A549 (cell line): ENCODE measurements around the gene DNAJB13. TPM values are rescaled to one million over a fixed set of nuclear protein-coding genes. Genes with fewer than 3 reads are reported as not detected.
A peak's percentile ranks its signal among the peaks of the same experiment; 100 is the strongest.

Source experiments
- ATAC-seq, 2 experiments: fragments of 200-7000 bp in 1 of 2; fragments of >200 bp in 1 of 2; cut with Nextera tagmentation in 1 of 2; cut with Tn5 transposase in 1 of 2; 3 replicates each; pipeline versions ENCODE4 v1.8.0 to v1.9.1; 2018 to 2020; ENCODE audit warnings: mild to moderate bottlenecking in 1 of 2, moderate library complexity in 1 of 2
- CTCF ChIA-PET: fragments of 300-600 bp; sonication (Branson Sonifier 250); formaldehyde crosslinking; extraction: SDS; loops from one replicate; lab custom pipeline; 2021; ENCODE audit warnings: antibody characterized with exemption, inconsistent platforms; lab: Yijun Ruan, JAX
- POLR2A ChIA-PET: fragments of 350-600 bp; formaldehyde crosslinking; extraction: SDS; loops from one replicate; lab custom pipeline; 2021; ENCODE audit warnings: antibody characterized with exemption, inconsistent platforms; lab: Yijun Ruan, JAX
- DNase-seq, 2 experiments: peaks; one replicate each; pipeline versions ENCODE4 v3.0.0 to v3.0.0-alpha.2; 2011 to 2016; ENCODE audit warnings: low read depth in 1 of 2, low spot score in 1 of 2
- FAIRE-seq: peaks from 2 replicates; lab custom pipeline; 2011; peaks lifted over from hg19 to GRCh38; lab: Jason Lieb, UNC
- H3K27ac ChIP-seq, 2 experiments: fragments of >200 bp; sonication (Bioruptor Twin); formaldehyde crosslinking; 3 replicates each; pipeline ENCODE4 v1.5.1; 2016 to 2017
- H3K4me1 ChIP-seq: fragments of >200 bp; sonication (Bioruptor Twin); formaldehyde crosslinking; 3 replicates; pipeline ENCODE4 v1.6.1; 2016
- H3K4me2 ChIP-seq: fragments of >200 bp; sonication (Bioruptor Twin); formaldehyde crosslinking; 3 replicates; pipeline ENCODE4 v1.6.1; 2016
- H3K4me3 ChIP-seq: fragments of >200 bp; sonication (Bioruptor Twin); formaldehyde crosslinking; 3 replicates; pipeline ENCODE4 v1.5.1; 2016
- H3K9me3 ChIP-seq: fragments of >200 bp; sonication (Bioruptor Twin); formaldehyde crosslinking; 3 replicates; pipeline ENCODE4 v1.6.1; 2016
- CHD4 ChIP-seq: fragments of 200-600 bp; sonication (generic); IDR thresholded peaks from 2 replicates; pipeline ENCODE4 v1.6.1; 2016; ENCODE audit warnings: antibody characterized with exemption, mild to moderate bottlenecking, borderline replicate concordance
- E2F6 ChIP-seq: IDR thresholded peaks from 2 replicates; pipeline ENCODE4 v1.6.1; 2012; ENCODE audit warnings: low read depth, borderline replicate concordance
- FOSB ChIP-seq: fragments of 250-450 bp; sonication (Bioruptor Pico); IDR thresholded peaks from 2 replicates; pipeline ENCODE4 v1.5.0; 2020; ENCODE audit warnings: mild to moderate bottlenecking, moderate library complexity
- FOSL2 ChIP-seq, 2 experiments: fragments of 450-650 bp in 1 of 2; fragments of >200 bp in 1 of 2; sonication (Bioruptor Twin) in 1 of 2; formaldehyde crosslinking; IDR thresholded peaks; 2 replicates each; pipeline versions ENCODE4 v1.5.0 to v1.6.1; 2016 to 2020; ENCODE audit warnings: mild to moderate bottlenecking in 1 of 2, moderate library complexity in 1 of 2
- GATA3 ChIP-seq: IDR thresholded peaks from 2 replicates; pipeline ENCODE4 v1.6.1; 2012; ENCODE audit warnings: borderline replicate concordance
- HDAC2 ChIP-seq: fragments of 200-600 bp; sonication (generic); IDR thresholded peaks from 2 replicates; pipeline ENCODE4 v1.6.1; 2016
- HMGXB4 ChIP-seq: fragments of 250-450 bp; sonication (Bioruptor Pico); IDR thresholded peaks from 2 replicates; pipeline ENCODE4 v1.5.0; 2021; ENCODE audit warnings: mild to moderate bottlenecking, moderate library complexity, borderline replicate concordance
- HOXB13 ChIP-seq: fragments of 250-450 bp; sonication (Bioruptor Pico); IDR thresholded peaks from 2 replicates; pipeline ENCODE4 v1.5.0; 2020; ENCODE audit warnings: low read depth, mild to moderate bottlenecking, moderate library complexity
- HOXB5 ChIP-seq: fragments of 250-450 bp; sonication (Bioruptor Pico); IDR thresholded peaks from 2 replicates; pipeline ENCODE4 v1.5.0; 2020; ENCODE audit warnings: mild to moderate bottlenecking, moderate library complexity
- KDM5A ChIP-seq: fragments of 200-600 bp; sonication (generic); IDR thresholded peaks from 2 replicates; pipeline ENCODE4 v1.6.1; 2016; ENCODE audit warnings: antibody characterized with exemption, mild to moderate bottlenecking
- NFE2L2 ChIP-seq: fragments of 150-350 bp; conservative IDR thresholded peaks from 2 replicates; pipeline ENCODE4 v1.6.1; 2014; ENCODE audit warnings: low read length
- NR3C1 ChIP-seq: fragments of >200 bp; sonication (Bioruptor Twin); formaldehyde crosslinking; IDR thresholded peaks from 3 replicates; pipeline ENCODE4 v1.6.1; 2017
- PHF8 ChIP-seq: fragments of 200-600 bp; sonication (generic); IDR thresholded peaks from 2 replicates; pipeline ENCODE4 v1.6.1; 2016; ENCODE audit warnings: low read depth, mild to moderate bottlenecking, antibody characterized with exemption, moderate library complexity, borderline replicate concordance
- RAD21 ChIP-seq, 2 experiments: fragments of >200 bp in 1 of 2; sonication (Bioruptor Twin) in 1 of 2; formaldehyde crosslinking in 1 of 2; IDR thresholded peaks in 1 of 2; conservative IDR thresholded peaks in 1 of 2; 2 replicates in 1 of 2; 3 replicates in 1 of 2; pipeline ENCODE4 v1.6.1; 2012 to 2018; ENCODE audit warnings: inconsistent platforms in 1 of 2
- SMC3 ChIP-seq: fragments of >200 bp; sonication (Bioruptor Twin); formaldehyde crosslinking; IDR thresholded peaks from 3 replicates; pipeline ENCODE4 v1.6.1; 2018; ENCODE audit warnings: inconsistent platforms
- TFCP2L1 ChIP-seq: fragments of 250-450 bp; sonication (Bioruptor Pico); IDR thresholded peaks from 2 replicates; pipeline ENCODE4 v1.5.0; 2021; ENCODE audit warnings: mild to moderate bottlenecking
- whole genome bisulfite sequencing: methylation state at CpG from one replicate; pipeline ENCODE4 v1.1.6; 2017; ENCODE audit errors: missing lambda C conversion rate; 5-methylcytosine and 5-hydroxymethylcytosine counted together
- polyA plus RNA-seq, 4 experiments: library from polyadenylated mRNA; depleted of rRNA in 3 of 4; stranded (reverse); fragments of >200 nt; fragmentation: RNase III in 1 of 4; extraction: RNeasy Plus Mini Kit Qiagen cat#74134 plus additional on column Dnase treatment in 1 of 4; gene quantifications; 2 replicates in 3 of 4; 3 replicates in 1 of 4; pipeline ENCODE4 v1.2.3, GENCODE V29; 2011 to 2017
- TF ChIP-seq, protein P1 (sequence below): fragments of >200 bp; sonication (Bioruptor Twin); formaldehyde crosslinking; IDR thresholded peaks from 3 replicates; pipeline ENCODE4 v1.6.1; 2016
- TF ChIP-seq, protein P2 (sequence below): fragments of >200 bp; sonication (Bioruptor Twin); formaldehyde crosslinking; IDR thresholded peaks from 2 replicates; pipeline ENCODE4 v1.6.1; 2016
- TF ChIP-seq, protein P3 (sequence below): IDR thresholded peaks from 2 replicates; pipeline ENCODE4 v1.6.1; 2012

DNAJB13 gene
- polyA plus RNA-seq, 2 of the 4 experiments (the other 2 are of a cell fraction), result 0.75 to 0.90 TPM

- WGBS, result 89% methylated on average over 2 of the region's 2 CpGs
- ChIA-PET CTCF (no interaction called here), POLR2A (no interaction called here)
- no peak for FAIRE-seq
- no peak for TF ChIP-seq FOSL2 (IDR thresholded peaks at IDR 0.05)
- no peak for TF ChIP-seq FOSL2 (CRISPR knock-in tag; IDR thresholded peaks at IDR 0.05)
- no peak for TF ChIP-seq NFE2L2
- TF ChIP-seq HOXB5 (CRISPR knock-in tag), result no peak
- no peak for TF ChIP-seq HDAC2
- no peak for TF ChIP-seq PHF8
- no peak for TF ChIP-seq CHD4
- TF ChIP-seq SMC3, result no peak
- TF ChIP-seq TFCP2L1 (CRISPR knock-in tag), result no peak
- TF ChIP-seq FOSB (CRISPR knock-in tag), result no peak
- TF ChIP-seq E2F6, result no peak
- no peak for TF ChIP-seq KDM5A
- TF ChIP-seq HOXB13, result no peak
- TF ChIP-seq, protein P1, sequence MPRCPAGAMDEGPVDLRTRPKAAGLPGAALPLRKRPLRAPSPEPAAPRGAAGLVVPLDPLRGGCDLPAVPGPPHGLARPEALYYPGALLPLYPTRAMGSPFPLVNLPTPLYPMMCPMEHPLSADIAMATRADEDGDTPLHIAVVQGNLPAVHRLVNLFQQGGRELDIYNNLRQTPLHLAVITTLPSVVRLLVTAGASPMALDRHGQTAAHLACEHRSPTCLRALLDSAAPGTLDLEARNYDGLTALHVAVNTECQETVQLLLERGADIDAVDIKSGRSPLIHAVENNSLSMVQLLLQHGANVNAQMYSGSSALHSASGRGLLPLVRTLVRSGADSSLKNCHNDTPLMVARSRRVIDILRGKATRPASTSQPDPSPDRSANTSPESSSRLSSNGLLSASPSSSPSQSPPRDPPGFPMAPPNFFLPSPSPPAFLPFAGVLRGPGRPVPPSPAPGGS, result no peak
- TF ChIP-seq, protein P2, sequence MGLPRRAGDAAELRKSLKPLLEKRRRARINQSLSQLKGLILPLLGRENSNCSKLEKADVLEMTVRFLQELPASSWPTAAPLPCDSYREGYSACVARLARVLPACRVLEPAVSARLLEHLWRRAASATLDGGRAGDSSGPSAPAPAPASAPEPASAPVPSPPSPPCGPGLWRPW, result no peak
- TF ChIP-seq GATA3, result no peak
- no peaks in the 10 kb centered on the region for H3K9me3 ChIP-seq
- H3K4me1 ChIP-seq, result peaks cover 7% of the 10 kb centered on the region; the same call in 2 of the 3 replicates
- H3K4me3 ChIP-seq, result no peak overlapping the region
- H3K27ac ChIP-seq, result no peak overlapping the region
- H3K4me2 ChIP-seq, result no peak overlapping the region
- no peak for DNase-seq
- no peak for ATAC-seq
Measured at GRCh38 chr11:74014880-74015279, 64.1 kb downstream of the DNAJB13 start.

- DNase-seq (no peak), FAIRE-seq (no peak), ATAC-seq (no peak)
- H3K9me3 ChIP-seq, result no peaks in the 10 kb centered on the region
- no peak overlapping the region for H3K4me2 ChIP-seq
- 94% methylated on average over 5 of the region's 5 CpGs for WGBS
- TF ChIP-seq RAD21 (conservative IDR thresholded peaks at IDR 0.05 in 1 of 2, IDR thresholded peaks at IDR 0.05 in 1 of 2) (no peak), HMGXB4 (no peak), FOSL2 (IDR thresholded peaks at IDR 0.05) (no peak), FOSL2 (CRISPR knock-in tag; IDR thresholded peaks at IDR 0.05) (0 out of 2 replicates have a peak, but pooled peaks have one; percentile 21), SMC3 (no peak), NR3C1 (no peak)
- TF ChIP-seq, protein P3, sequence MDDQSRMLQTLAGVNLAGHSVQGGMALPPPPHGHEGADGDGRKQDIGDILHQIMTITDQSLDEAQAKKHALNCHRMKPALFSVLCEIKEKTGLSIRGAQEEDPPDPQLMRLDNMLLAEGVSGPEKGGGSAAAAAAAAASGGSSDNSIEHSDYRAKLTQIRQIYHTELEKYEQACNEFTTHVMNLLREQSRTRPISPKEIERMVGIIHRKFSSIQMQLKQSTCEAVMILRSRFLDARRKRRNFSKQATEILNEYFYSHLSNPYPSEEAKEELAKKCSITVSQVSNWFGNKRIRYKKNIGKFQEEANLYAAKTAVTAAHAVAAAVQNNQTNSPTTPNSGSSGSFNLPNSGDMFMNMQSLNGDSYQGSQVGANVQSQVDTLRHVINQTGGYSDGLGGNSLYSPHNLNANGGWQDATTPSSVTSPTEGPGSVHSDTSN, result no peak
- peaks cover 7% of the 10 kb centered on the region; the same call in 2 of the 3 replicates for H3K4me1 ChIP-seq
- ChIA-PET CTCF (interaction anchor here (0.5 to 0.7 kb wide), 3 partner anchors 14 to 613 kb away, joined by 3 to 4 read pairs (median 3); no protein-coding TSS in a partner anchor), POLR2A (no interaction called here)
- H3K27ac ChIP-seq, result no peak overlapping the region
- H3K4me3 ChIP-seq, result no peak overlapping the region
Measured at GRCh38 chr11:74015919-74016684, 65.3 kb downstream of the DNAJB13 start.
